Measurements from ENCODE around the gene ZDHHC11B.

The ZDHHC11B gene

DNA sequence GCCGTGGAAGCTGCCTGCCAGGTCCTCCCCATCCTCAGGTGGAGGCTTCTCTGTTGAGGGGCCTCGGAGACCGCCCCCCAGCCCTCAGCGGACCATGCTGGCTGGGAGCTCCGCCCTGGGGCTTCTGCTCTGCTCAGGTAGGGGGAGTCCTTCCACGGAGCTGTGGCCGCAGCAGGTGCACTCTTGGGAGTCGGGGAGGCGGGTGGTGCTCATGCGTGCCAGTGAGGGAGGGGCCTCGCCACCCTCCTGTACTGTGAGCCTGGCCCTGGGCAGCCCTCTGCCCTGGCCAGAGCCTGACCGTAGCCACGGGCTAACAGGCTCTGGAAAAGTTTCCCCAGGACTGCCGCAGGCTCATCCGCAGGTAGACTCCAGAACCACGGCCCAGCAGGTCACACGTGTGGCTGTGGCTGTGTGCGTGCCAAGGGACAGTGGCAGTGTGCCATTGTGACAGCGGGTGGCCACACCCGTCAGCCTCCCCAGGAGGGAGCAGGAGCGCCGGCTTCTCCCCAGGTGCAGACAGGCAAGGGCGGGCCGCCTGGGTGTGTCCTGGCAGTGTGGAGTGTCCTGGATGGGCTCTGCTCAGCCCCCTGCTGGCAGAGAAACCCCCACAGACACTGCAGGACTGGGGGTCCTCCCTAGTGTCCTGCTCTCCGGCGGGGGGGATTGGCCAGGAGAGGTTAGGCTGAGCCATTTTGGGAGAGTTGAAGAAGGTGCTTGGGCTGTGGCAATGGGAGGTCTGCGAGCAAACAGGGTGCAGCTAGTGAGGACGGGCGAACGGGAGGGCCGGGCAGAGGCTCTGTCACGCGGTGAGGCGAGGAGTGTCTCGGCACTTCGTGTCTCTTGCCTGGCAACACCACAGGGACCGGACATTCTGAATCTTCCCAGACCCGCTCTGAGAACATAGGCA lies 120.8 kb downstream of the ZDHHC11B start:
- H3K36me3 ChIP-seq (ENCODE audit: control insufficient read depth, insufficient read depth, low read length), result peaks cover 5% of the 10 kb centered on the region
- no peaks in the 10 kb centered on the region for H3K4me1 ChIP-seq (ENCODE audit: control insufficient read depth, insufficient read depth, low read length)
- no peak overlapping the region for H3K9ac ChIP-seq (ENCODE audit: low read length)
- no peaks in the 10 kb centered on the region for H3K27me3 ChIP-seq (ENCODE audit: control insufficient read depth, insufficient read depth, low read length)
- H3K4me3 ChIP-seq (ENCODE audit: low read length), result no peak overlapping the region
- no peak overlapping the region for H3K27ac ChIP-seq (ENCODE audit: low read depth, low read length)

DNA sequence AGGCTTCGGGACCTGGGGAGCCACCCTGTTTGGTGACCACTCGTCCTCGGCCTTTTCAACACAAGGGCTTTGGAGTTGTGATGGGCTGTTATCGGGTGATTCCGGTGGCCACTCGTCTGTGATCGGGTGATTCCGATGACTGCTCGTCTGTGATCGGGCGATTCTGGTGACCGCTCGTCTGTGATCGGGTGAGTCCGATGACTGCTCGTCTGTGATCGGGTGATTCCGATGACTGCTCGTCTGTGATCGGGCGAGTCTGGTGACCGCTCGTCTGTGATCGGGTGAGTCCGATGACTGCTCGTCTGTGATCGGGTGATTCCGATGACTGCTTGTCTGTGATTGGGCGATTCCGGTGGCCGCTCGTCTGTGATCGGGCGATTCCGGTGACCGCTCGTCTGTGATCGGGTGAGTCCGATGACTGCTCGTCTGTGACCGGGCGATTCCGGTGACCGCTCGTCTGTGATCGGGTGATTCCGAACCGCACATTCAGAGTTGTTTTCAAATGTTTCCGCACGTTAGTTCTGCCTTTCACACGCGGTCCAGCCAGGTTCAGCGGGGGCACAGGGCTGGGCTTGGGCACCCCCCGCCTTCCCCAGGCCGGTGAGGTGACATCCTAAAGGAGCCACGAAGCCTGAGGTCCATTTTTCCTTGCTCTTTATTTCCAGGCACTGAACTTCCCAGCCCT lies 121.6 kb downstream of the ZDHHC11B start:
- Histone ChIP-seq H3K9ac (ENCODE audit: low read length) (no peak overlapping the region), H3K36me3 (ENCODE audit: control insufficient read depth, insufficient read depth, low read length) (peaks cover 5% of the 10 kb centered on the region), H3K27me3 (ENCODE audit: control insufficient read depth, insufficient read depth, low read length) (no peaks in the 10 kb centered on the region), H3K4me3 (ENCODE audit: low read length) (no peak overlapping the region), H3K27ac (ENCODE audit: low read depth, low read length) (no peak overlapping the region), H3K4me1 (ENCODE audit: control insufficient read depth, insufficient read depth, low read length) (no peaks in the 10 kb centered on the region)

DNA sequence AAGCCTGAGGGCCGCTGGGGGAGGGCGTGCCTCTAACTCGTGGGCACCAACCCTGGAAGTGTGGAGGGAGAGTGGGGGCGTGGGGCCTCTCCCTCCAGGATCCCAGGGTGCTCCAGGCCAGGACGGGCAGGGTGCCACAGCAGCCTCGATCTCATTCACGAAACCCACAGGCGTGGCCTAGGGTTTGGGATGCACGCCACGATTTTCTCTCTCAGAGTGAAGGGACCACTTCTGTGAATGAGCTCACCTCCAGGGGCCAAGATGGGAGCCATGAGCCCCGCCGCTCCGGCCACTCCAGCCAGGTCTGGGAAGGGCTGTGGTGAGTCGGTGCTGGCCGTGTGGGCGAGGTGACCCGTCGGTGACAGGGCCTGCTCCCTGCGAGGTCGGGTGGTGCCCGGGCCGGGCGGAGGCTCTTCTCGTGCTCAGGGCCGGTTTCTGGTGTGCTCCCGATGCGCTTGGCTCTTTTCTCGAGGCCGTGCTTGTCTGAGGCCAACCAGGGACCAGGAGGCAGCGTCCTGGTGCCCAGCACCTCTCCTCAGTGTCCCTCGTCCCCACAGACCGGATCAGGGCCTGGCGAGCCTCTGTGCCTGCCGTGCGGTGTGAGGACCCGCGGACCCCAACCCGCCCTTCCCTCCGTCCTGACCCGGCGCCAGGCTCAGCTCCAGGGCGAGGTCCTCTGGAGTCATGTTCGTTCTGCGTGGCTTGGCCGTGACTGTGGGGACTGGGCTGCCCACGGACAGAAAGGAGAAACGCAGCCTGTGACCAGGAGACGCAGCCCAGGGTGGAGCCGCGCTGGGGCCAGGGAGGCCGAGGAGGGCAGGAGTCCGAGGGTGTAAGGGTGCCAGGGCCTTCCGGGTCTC lies 122.4 kb downstream of the ZDHHC11B start:
- H3K9ac ChIP-seq (ENCODE audit: low read length), result no peak overlapping the region
- H3K4me3 ChIP-seq (ENCODE audit: low read length), result no peak overlapping the region
- H3K36me3 ChIP-seq (ENCODE audit: control insufficient read depth, insufficient read depth, low read length), result peaks cover 9% of the 10 kb centered on the region
- H3K27ac ChIP-seq (ENCODE audit: low read depth, low read length), result no peak overlapping the region
- H3K27me3 ChIP-seq (ENCODE audit: control insufficient read depth, insufficient read depth, low read length), result no peaks in the 10 kb centered on the region
- H3K4me1 ChIP-seq (ENCODE audit: control insufficient read depth, insufficient read depth, low read length), result no peaks in the 10 kb centered on the region

DNA sequence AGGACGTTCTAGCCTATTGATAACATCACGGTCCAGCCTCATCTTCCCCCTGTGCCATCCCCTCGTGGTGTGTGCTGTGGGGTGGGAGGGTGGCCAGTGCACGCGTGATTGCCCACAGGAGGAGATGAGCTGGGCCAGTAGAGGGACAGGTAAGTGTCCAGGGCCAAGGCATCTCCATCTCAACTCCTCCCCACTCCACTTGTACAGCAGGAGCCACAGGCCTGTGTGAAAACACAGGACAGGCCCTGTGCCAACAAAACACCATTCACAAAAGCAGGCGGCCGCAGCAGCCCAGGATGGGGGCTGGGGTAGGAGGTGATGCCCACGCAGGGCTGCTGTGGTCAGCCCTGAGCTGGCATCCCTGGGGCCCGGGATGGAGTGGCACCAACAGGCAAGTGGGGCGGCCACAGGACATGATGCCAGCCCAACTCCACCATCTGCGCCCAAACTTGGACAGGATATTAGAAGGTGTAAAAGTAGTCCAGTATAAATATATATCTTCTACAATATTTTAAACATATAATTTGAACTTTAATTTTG lies 124.0 kb downstream of the ZDHHC11B start:
- Histone ChIP-seq H3K36me3 (ENCODE audit: control insufficient read depth, insufficient read depth, low read length) (peaks cover 9% of the 10 kb centered on the region), H3K4me3 (ENCODE audit: low read length) (no peak overlapping the region), H3K27ac (ENCODE audit: low read depth, low read length) (no peak overlapping the region), H3K4me1 (ENCODE audit: control insufficient read depth, insufficient read depth, low read length) (no peaks in the 10 kb centered on the region), H3K9ac (ENCODE audit: low read length) (no peak overlapping the region), H3K27me3 (ENCODE audit: control insufficient read depth, insufficient read depth, low read length) (no peaks in the 10 kb centered on the region)

All from rectal smooth muscle tissue (tissue), 1 donor.